Activated CD4-positive, alpha-beta T cell treated with anti-CD3 and anti-CD28 coated beads, Interleukin-2, amount 50 U/mL, for 16 hours (primary cell): Measurements from ENCODE around the gene RPL13.
"Not testable (repeated sequence)": the region's sequence is repeated elsewhere in the genome, so short reads cannot be mapped to it uniquely, and the experiment has no call there.

ENCODE experiments used
- DNase-seq: peaks from one replicate; pipeline ENCODE4 v3.0.0-alpha.2; 2020

The RPL13 gene

DNA sequence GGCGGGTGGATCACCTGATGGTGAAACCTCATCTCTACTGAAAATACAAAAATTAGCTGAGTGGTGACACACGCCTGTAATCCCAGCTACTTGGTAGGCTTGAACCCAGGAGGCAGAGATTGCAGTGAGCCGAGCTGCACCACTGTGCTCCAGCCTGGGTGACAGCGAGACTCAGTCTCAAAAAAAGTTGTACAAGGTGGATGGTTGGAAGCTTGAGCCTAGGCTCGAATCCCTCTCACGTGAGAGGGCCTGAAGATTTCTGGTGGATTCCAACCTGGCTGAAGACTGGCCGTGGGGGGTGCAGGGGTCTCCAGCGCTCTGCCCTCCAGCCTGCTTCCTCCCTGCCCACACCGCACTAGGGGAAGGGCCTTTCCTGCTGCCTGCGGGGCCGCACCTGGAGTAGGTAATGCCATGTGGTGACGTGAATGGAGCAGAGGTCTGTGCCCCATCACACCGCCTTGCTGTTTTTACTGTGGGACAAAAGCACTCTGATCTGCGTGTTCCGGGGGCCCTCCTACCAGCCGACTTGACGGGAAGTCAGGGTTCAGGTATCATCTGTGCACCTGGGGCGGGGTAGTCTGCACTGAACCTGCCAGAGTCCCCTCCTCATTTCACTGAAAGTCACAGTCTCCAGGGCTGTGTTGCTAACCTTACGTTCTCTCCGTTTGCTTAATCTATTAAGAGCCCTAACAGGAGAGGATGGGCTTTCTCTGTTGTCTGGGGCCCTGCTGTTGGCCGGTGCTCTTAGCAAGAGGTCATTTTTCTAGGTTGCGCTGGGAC, 4.2 kb downstream of the RPL13 start:
- peak; percentile 36 for DNase-seq

DNA sequence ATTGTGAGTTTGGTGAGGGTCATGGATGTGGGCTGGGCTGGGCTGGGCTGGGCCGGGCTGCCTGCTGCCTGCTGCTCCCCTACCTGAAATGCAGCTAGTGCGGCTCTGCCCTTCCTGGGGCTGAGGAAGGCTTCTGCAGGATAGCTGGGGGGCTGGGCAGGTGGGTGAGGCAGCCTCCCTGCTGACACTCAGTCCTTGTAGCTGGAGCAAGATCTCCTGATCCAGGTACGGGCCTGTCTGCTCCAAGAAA, 4.7 kb downstream of the RPL13 start:
- DNase-seq: no peak

DNA sequence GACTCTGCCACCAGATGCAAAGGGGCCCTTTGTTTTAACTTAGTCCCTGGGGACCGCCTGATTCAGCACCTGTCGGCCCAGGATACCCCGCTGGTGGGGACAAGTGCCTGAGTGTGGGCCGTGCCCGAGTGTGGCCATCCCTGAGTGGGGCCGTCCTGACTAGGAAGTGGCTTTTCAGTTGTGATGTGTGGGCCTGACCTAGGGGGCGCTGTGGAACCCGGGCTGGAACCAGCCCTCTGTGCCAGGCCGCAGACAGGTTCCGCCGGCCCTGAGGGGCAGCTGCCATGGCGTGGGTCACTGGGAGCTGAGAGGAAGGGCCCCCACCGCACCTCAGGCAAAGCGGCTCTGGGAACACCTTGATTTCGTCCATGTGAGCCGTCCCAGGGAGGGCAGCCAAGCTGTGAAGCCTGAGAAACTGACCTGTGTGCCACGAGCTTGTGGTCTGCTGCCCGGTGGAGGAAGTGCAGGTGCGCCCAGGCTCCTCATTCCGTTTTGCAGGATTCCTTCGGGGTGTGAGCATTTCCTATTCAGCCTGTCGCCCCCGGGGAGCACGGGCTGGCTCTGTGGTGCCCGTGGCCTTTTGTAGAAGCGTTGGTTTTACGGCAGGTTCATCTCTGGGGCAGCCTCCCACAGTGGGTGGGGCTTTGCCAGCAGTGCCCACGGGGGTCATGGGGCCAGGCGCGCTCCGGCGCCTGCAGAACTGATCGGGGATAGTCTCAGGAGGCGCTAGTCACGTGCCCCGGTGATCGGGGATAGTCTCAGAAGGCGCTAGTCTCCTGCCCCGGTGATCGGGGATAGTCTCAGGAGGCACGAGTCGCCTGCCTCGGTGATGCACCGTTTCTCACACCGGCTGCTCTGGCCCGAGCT, 5.3 kb downstream of the RPL13 start:
- DNase-seq: peak; percentile 78

DNA sequence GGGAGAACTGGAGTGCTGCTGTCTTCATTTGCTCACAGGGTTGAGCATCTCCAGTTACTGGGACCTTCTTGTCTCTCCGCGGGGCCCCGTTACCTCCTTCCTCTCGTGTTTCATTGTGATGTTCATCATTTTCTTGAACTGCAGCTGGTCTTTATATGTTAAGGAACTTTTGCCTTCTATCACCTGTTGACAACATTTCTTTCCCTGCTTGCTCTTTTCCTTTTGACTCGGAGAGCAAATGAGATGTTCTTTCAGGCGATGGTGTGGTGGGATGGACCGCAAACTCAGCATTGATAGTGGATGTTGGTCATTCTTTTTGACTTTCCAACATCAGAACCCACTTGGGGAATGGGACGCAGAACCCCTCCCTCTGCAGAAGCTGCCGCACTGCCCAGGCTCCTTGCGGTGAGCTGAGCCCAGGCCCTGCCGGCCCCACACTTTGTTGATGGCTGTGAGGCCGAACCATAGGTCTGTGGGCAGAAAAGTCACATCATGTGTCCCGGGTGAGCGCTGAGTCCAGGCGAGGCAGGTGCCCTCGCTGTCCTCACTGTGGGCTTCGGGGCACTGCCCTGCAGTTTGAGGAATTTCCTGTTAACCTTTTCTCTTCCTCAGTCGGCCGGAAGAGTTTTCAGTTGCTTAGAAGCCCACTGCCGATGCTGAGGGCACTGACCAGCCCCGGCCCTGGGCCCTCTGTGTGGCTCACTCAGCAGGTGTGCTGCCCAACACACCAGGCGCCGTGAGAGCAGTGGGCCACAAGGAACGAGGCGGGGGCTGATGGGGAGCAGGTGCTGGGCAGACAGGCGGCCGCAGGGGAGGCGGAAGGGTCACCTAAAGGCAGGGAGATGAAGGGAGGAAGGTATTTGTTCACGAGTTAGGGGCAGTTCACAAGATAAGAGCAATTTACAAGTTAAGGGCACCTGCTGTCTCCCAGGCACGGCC, 7.4 kb downstream of the RPL13 start:
- no peak for DNase-seq

DNA sequence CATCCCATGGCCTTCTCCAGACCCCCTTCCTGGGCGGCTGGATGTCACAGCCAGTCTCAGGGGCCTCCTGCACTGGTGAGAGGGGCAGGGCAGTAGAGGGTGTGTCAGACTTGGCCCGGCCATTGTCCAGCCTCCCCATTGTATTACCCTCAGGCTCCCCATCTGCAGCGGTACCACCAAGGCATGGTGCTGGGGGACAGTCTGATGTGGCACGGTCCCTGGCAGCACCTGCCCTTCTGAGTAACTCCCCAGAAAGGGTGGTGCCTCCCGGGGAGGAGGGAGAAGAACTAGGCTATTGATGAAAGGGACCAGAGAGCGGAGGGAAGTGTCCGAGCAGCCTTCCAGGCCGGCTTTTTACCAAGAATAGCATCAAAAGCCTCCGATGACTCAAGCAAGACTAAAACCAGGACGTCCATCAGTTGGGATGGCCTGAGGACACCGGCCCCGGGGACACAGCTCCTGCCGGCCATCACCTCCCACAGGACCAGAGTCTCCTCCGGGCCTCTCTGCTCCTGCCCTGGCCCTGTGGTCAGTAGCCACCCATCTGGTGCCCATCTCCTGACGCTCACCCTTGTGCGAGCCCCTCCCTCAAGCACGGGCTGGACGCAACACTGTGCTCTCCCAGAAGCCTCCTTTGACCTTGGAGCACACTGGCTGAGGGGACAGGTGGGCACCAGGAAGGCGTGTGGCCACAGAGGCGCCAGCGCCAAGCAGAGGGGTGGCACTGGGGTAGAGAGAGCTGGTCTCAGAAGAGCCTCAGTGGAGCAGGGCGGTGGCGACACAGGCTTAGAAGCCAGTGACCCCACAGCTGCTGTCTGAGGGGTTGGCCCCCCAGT, 9.2 kb downstream of the RPL13 start:
- DNase-seq: no peak

DNA sequence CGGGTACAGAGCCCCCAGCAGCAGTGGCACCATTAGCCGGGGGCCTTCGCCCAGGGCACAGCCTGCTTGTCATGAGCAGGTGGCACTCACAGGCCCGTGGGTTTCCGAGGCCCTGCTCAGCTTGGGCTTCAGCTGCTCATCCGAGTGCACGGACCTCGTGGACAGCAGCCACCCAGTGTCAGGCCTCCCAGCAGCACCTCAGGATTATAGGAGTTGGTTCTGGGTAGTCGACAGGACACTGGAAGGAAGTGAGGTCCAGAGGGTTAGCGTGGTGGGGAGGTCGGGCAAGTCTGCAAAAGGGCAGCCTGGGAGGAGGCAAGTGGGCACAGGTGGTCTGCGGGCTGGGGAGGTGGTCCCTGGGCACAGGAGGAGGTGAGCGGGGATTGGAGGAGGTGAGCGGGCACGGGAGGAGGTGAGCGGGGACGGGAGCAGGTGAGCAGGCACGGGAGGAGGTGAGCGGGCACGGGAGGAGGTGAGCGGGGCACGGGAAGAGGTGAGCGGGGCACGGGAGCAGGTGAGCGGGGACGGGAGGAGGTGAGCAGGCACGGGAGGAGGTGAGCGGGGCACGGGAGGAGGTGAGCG, 10.0 kb downstream of the RPL13 start:
- no peak for DNase-seq

DNA sequence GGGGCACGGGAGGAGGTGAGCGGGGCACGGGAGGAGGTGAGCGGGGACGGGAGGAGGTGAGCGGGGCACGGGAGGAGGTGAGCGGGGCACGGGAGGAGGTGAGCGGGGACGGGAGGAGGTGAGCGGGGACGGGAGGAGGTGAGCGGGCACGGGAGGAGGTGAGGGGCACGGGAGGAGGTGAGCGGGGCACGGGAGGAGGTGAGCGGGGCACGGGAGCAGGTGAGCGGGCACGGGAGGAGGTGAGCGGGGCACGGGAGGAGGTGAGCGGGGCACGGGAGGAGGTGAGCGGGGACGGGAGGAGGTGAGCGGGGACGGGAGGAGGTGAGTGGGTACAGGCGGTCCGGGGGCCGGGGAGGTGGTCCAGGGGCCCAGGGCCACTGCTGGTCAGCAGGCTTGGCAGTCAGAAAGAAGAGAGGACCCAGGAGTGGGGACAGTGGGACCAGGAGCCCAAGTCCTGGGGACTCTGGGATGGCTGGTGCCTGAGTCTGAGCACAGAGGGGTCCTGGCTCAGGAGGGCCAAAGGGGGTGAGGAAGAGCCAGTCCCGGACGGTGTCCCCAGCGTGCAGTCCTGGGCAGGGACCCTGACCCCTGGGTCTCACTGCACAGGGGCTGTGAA, 10.6 kb downstream of the RPL13 start:
- DNase-seq: not testable (repeated sequence)

DNA sequence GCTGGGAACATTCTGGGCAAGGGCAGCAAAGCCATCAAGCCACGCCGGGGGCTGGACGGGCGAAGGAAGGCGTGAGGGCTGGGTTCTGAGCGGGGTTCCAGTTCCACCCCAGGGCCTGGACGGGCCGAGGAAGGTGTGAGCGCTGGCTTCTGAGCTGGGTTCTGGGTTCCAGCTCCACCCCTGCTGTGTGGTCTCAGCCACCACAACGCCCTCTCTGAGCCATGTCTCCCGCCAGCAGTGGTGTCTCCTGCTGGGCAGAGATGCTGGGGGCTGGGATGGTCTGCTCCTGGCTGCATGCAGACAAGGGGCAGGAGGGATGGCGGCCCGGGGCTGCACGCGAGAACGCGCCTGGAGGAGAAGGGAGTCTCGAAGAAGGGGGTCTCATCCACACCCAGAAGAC, 11.2 kb downstream of the RPL13 start:
- DNase-seq: no peak

DNA sequence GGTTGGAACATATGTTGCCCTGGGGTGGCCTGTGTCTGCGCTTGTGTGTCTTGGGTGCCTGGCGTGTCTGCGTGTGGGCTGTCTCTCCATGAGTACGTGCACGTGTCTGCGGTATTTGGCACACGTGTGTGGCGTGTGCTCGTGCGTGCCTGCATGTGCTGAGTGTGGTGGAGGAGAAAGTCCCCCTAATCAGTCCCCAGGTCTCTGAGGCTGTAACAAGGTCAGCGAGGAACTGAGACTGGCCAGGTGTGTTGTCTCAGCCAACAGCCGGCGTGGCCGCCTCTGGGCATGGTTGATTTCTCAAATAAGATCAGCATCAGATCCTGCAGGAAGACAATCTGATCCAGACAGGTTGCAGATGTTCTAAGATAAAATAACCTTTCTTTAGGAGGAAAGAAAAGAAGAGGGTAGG, 11.6 kb downstream of the RPL13 start:
- no peak for DNase-seq

DNA sequence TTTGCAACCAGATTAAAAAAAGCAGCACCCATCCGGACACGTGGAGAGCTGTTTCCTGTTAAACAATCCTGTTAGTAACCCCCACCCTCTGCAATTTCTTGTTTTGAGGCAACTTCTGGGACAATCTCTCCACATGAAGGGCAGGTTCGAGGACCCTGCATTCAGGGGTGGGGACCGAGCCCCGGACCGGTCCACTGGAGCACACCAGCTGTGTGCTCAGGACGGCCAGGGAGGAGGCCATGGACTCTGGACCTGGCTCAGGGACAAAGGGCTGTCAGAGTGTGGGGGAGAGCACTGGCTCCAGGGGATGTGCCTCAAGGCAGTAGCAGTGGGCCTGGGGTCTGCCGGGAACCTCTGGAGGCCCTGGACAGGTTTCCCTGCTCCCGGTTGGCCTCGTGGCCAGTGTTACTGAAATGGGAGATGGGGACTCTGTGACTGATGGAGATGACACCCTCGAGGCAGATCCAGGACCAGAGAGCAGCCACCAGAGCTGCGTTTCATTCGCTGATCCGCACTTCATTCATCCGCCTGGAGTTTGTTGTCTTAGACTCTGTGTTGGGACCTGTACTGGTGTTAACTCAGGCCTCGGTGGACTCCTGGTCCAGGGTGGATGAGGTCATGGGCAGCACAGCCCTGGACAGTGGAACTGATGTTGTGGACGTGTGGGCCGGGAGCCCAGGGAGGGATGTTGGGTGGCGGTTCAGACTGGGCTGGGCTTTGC, 12.2 kb downstream of the RPL13 start:
- DNase-seq: no peak

DNA sequence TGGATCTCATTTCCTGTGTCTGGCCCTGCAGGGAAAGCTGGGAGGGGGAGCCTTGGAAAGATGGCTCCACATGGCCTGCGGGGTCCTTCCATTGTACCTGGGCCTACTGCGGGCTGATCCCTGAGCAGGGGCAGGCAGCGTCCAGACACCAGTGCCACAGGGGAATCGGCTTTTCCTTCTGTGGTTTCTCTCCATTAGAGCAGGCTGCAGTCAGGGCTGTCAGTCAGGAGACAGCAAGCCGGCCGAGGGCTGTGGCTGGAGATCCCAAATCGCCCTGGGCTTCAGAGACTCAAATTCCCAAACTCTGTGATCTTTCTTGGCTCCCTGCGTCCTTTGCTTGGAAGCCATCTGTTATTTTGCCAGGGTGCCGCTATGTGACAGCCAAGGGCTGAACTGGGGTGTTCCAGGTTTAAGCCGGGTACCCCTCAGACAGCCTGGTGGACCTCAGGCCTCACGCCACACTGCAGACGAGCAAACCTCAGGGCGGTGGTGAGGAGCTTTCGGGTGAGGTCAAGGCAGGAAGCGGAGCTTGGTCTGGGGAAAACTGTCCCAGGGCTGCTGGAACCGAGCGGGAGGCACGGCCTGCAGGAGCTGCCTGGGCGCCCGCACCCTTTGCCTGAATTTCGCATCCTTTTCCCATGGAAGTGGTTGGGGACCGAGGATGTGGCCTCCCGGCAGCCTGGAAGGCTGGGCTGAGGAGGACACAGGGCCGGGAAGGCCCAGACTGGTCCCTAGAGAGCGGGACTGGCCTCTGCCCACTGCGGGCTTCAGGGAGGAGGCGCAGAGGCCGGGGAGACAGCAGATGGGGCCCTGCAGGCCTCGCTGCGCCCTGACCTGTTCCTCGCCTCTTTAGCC, 13.6 kb downstream of the RPL13 start:
- no peak for DNase-seq

DNA sequence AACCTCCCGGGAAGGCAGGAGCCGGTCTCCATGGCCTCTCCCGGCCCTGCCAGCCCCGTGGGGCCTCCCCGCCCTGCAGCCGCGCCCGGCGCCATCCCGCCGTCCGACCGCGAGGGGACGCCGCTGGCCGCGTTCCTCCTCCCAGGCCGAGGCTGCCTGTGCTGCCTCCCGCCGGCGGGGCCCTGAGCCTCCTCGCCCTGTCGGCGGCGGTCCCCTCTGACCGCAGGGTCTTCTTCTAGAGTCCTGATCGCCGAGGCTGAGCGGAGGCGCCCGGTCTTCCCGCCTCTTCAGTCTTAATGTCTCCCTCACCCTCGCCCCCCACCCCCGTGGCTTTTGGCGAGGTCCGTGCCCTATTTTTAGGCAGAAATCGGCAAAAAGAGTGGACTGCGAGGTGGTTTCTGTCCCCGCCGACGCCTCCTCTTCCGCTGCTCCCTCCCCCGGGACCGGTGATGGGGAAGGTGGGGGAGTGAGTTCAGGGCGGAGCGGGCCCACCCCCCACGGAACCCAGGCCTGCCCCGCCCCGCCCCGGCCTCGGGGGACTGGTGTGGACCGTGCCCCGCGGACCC, 14.3 kb downstream of the RPL13 start:
- DNase-seq: peak; percentile 63

DNA sequence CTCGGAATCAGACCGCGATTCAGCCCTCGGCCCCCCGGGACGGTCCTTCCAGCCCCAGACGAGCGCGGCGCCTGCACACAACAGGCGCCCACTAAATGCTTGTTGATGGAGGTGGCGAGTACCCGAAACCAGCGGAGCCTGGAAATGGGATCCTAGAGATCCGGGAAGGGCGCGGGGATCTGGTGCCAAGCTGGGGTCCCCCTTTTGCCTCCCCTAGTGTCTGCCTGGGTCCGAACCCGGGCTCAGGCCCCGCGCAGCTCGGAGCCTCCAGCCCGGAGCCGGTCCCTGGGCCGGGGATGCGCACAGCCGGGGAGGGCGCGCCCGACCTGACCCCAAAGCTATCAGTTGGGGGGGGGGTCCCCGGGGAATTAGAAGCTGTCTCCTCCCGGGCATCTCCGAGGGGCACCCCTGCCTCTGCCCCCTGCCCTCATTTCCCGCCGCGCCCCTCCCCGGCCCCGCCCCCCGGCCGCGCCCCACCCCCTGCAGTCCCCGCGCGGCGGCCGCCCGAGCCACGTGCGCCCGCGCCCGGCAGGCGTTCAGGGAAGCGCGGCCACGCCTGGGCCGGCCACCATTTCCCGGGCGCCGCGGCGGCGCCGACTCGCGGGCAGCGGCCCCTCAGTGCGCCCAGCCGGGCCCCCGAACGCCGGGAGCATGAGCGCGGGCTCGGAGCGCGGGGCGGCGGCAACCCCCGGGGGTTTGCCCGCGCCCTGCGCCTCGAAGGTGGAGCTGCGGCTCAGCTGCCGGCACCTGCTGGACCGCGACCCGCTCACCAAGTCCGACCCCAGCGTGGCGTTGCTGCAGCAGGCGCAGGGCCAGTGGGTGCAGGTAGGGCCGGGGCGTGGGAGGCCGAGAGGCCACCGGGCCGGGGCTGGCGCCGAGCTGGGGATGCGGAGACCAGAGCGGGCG, 15.0 kb downstream of the RPL13 start, which contains the start of gene CPNE7:
Gene CPNE7, plus strand, starts transcription at position 512 of the 906 bp plus-strand sequence. Its CDS starts 140 bp downstream, at position 652.
- no peak for DNase-seq

DNA sequence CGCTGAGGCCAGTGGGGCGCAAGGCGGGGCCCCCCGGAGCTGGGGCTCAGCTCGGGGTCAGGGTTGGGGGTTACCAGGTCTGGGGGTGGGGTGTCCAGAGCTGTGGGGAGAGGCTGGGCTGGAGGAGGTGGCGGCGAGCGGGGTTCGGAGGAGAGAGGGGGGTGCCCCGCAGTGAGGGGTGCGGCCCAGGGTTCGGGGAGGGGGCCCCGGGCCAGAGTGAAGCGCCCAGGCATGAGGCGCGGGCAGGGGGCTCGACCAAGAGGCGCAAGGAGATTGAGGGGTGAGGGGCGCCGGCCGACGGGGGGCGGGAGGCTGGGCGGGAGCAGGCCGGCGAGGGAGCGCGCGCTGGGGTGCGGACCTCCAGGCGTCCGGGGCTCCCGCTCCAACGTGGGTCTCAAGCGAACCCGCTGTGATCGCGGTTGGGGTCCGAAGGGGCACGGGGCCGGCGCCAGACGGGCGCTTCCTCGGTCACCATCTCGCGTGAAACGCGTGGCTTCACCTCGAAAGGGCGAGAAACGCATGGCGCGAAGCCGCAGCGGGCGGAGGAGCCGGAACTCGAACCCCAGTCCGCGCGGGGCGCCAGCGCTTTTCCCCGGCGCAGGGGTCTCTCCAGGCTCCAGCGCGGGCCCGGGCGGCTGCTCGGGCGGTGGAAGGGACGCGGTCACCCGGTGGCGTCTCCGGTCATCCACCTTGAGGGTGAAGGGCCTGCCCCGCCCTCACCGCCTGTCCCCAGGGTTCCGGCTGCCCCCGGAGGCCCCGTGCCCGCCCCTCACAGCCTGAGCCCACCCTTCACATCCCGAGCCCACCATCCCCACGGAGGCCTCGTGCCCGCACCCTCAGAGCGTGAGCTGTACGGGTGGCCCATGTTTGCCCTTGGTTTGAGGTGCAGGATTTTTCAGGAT, 15.9 kb downstream of the RPL13 start:
- DNase-seq: no peak

DNA sequence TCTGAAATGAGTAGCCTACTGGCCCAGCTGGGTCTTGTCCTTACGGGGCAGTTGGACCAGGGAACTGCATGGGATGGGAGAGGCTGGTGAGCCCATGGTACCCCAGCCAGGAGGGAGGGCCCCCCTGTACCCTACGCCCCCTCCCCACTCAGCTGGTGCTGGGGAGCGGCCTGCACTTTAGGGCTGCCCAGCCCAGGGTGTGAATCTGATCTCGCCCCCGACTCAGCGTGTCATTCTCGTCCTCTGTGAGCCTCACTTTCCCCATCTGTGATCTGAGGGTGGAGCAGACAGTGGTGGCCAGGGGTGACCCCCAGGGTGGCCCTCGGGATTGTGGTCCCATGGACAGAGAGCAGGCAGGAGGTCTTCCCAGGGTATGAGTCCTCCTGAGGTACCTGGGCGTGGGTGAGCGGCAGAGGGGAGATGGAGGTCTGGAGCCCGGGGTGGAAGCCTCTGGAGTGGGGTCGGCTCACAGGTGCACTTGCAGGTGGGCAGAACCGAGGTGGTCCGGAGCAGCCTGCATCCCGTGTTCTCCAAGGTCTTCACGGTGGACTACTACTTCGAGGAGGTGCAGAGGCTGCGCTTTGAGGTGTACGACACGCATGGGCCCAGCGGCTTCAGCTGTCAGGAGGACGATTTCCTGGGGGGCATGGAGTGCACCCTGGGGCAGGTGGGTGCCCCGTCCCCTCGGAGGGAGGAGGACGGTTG, 16.7 kb downstream of the RPL13 start:
- DNase-seq: no peak

DNA sequence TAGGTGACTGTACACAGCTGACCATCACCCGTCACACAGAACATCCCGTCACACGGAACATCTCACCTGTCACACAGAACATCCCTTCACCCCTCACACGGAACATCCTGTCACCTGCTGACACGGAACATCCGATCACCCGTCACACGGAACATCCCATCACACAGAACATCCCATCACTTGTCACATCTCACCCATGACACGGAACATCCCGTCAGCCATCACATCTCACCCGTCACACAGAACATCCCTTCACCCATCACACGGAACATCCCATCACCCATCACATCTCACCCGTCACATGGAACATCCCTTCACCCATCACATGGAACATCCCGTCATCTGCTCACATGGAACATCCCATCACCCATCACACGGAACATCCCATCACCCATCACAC, 18.9 kb downstream of the RPL13 start:
- DNase-seq: no peak
